ENCODE measurements around the gene GARNL3. TPM values are rescaled to one million over a fixed set of nuclear protein-coding genes. Genes with fewer than 3 reads are reported as not detected.

GARNL3 gene
- total RNA-seq, 1 experiment from 2014 or later = 15.5 TPM

- H3K9ac ChIP-seq (ENCODE audit: low read length) = no peak overlapping the region
- no peak overlapping the region for H3K27ac ChIP-seq (ENCODE audit: low read length)
- CTCF ChIA-PET = no interaction called here
- intact Hi-C loops (cut with micrococcal nuclease) = no loop called here
- no peaks in the 10 kb centered on the region for H3F3A ChIP-seq (ENCODE audit: low read length, unreplicated experiment)
- no peaks in the 10 kb centered on the region for H3K9me2 ChIP-seq (replicated peaks; ENCODE audit: low read length)
- peaks cover 11% of the 10 kb centered on the region for H3K4me1 ChIP-seq (ENCODE audit: insufficient read depth, low read length)
- no peak for TF ChIP-seq EZH2 (IDR thresholded peaks at IDR 0.05; ENCODE audit: low read length, unreplicated experiment)
- no peak for TF ChIP-seq CTCF (conservative IDR thresholded peaks at IDR 0.05; ENCODE audit: low read depth, low read length)
- TF ChIP-seq EZH2phosphoT487 (IDR thresholded peaks at IDR 0.05; ENCODE audit: borderline replicate concordance, low read length) = no peak
- no peaks in the 10 kb centered on the region for H3K9me3 ChIP-seq (ENCODE audit: low read length)
- no peaks in the 10 kb centered on the region for H3K27me3 ChIP-seq (ENCODE audit: low read length)
- H2AFZ ChIP-seq (ENCODE audit: low read length) = no peak overlapping the region
- DNase-seq (no peak), ATAC-seq (no peak)
- H3K4me3 ChIP-seq (ENCODE audit: low read length) = no peak overlapping the region
- no TSS peak for BruUV-seq (replicated peaks)
- no peaks in the 10 kb centered on the region for H3K36me3 ChIP-seq (ENCODE audit: low read depth, low read length)
- H3K4me2 ChIP-seq (ENCODE audit: low read length) = no peak overlapping the region
- POLR2A ChIA-PET (ENCODE audit: unreplicated experiment) = no interaction called here
- H3K79me2 ChIP-seq (ENCODE audit: low read length) = no peaks in the 10 kb centered on the region
- H4K20me1 ChIP-seq (ENCODE audit: low read length) = no peaks in the 10 kb centered on the region
Measured at GRCh38 chr9:127256324-127256723, 8.2 kb upstream of the GARNL3 start.

- CTCF ChIA-PET = no interaction called here
- Histone ChIP-seq H3K36me3 (ENCODE audit: low read depth, low read length) (no peaks in the 10 kb centered on the region), H3K27ac (ENCODE audit: low read length) (no peak overlapping the region), H3K9me2 (replicated peaks; ENCODE audit: low read length) (no peaks in the 10 kb centered on the region), H3K79me2 (ENCODE audit: low read length) (no peaks in the 10 kb centered on the region), H3K4me2 (ENCODE audit: low read length) (no peak overlapping the region), H3K9ac (ENCODE audit: low read length) (no peak overlapping the region), H3K4me1 (ENCODE audit: insufficient read depth, low read length) (no peaks in the 10 kb centered on the region), H3K27me3 (ENCODE audit: low read length) (no peaks in the 10 kb centered on the region), H3K9me3 (ENCODE audit: low read length) (no peaks in the 10 kb centered on the region), H3F3A (ENCODE audit: low read length, unreplicated experiment) (no peaks in the 10 kb centered on the region), H3K4me3 (ENCODE audit: low read length) (no peak overlapping the region), H4K20me1 (ENCODE audit: low read length) (no peaks in the 10 kb centered on the region), H2AFZ (ENCODE audit: low read length) (no peak overlapping the region)
- ATAC-seq (no peak), DNase-seq (no peak)
- intact Hi-C loops (cut with micrococcal nuclease) = no loop called here
- POLR2A ChIA-PET (ENCODE audit: unreplicated experiment) = interaction anchor here (0.6 kb wide), 1 partner anchor 623 kb away, joined by 3 read pairs; no protein-coding TSS in a partner anchor
- no TSS peak for BruUV-seq (replicated peaks)
- no peak for TF ChIP-seq EZH2 (IDR thresholded peaks at IDR 0.05; ENCODE audit: low read length, unreplicated experiment)
- TF ChIP-seq CTCF (conservative IDR thresholded peaks at IDR 0.05; ENCODE audit: low read depth, low read length) = no peak
- TF ChIP-seq EZH2phosphoT487 (IDR thresholded peaks at IDR 0.05; ENCODE audit: borderline replicate concordance, low read length) = no peak
Measured at GRCh38 chr9:127258606-127259471, 5.7 kb upstream of the GARNL3 start.

- BruUV-seq (replicated peaks) = no TSS peak
- no peak overlapping the region for H3K4me2 ChIP-seq (ENCODE audit: low read length)
- H3K36me3 ChIP-seq (ENCODE audit: low read depth, low read length) = no peaks in the 10 kb centered on the region
- H3K4me3 ChIP-seq (ENCODE audit: low read length) = no peak overlapping the region
- intact Hi-C loops (cut with micrococcal nuclease) = no loop called here
- ATAC-seq (no peak), DNase-seq (no peak)
- TF ChIP-seq EZH2phosphoT487 (IDR thresholded peaks at IDR 0.05; ENCODE audit: borderline replicate concordance, low read length) (no peak), EZH2 (IDR thresholded peaks at IDR 0.05; ENCODE audit: low read length, unreplicated experiment) (no peak), CTCF (conservative IDR thresholded peaks at IDR 0.05; ENCODE audit: low read depth, low read length) (no peak)
- H3K79me2 ChIP-seq (ENCODE audit: low read length) = no peaks in the 10 kb centered on the region
- no peaks in the 10 kb centered on the region for H3K9me3 ChIP-seq (ENCODE audit: low read length)
- no peaks in the 10 kb centered on the region for H3F3A ChIP-seq (ENCODE audit: low read length, unreplicated experiment)
- H4K20me1 ChIP-seq (ENCODE audit: low read length) = no peaks in the 10 kb centered on the region
- H3K9ac ChIP-seq (ENCODE audit: low read length) = no peak overlapping the region
- H2AFZ ChIP-seq (ENCODE audit: low read length) = no peak overlapping the region
- no peaks in the 10 kb centered on the region for H3K9me2 ChIP-seq (replicated peaks; ENCODE audit: low read length)
- H3K4me1 ChIP-seq (ENCODE audit: insufficient read depth, low read length) = no peaks in the 10 kb centered on the region
- POLR2A ChIA-PET (ENCODE audit: unreplicated experiment) = no interaction called here
- no peaks in the 10 kb centered on the region for H3K27me3 ChIP-seq (ENCODE audit: low read length)
- CTCF ChIA-PET = no interaction called here
- no peak overlapping the region for H3K27ac ChIP-seq (ENCODE audit: low read length)
Measured at GRCh38 chr9:127262602-127263001, 2.0 kb upstream of the GARNL3 start.

Measured in PC-3 (cell line).